Endothelial cell of umbilical vein (primary cell): ENCODE data around the gene AJM1. TPM values are rescaled to one million over a fixed set of nuclear protein-coding genes. Genes with fewer than 3 reads are reported as not detected.

Experiments used
- BruUV-seq: library from RNA; stranded (reverse); fragments of 400-500 nt; replicated peaks from 2 replicates; lab custom pipeline; 2021; lab: Mats Ljungman, UMichigan
- CTCF ChIA-PET: fragments of 300-600, 350-600 bp; sonication (Branson Sonifier 250); formaldehyde crosslinking; loops from one replicate; lab custom pipeline; 2021; ENCODE audit warnings: antibody characterized with exemption, inconsistent platforms; lab: Charles Lee
- POLR2A ChIA-PET: fragments of 300-600, 350-600 bp; sonication (Branson Sonifier 250); formaldehyde crosslinking; loops from one replicate; lab custom pipeline; 2021; ENCODE audit warnings: antibody characterized with exemption, inconsistent platforms; lab: Charles Lee
- DNase-seq: peaks from one replicate; pipeline ENCODE4 v3.0.0-alpha.2; 2011; ENCODE audit warnings: low read depth, low spot score
- FAIRE-seq: peaks from 2 replicates; lab custom pipeline; 2011; peaks lifted over from hg19 to GRCh38; lab: Jason Lieb, UNC
- H2AFZ ChIP-seq: 2 replicates; pipeline ENCODE4 v1.6.0; 2012; ENCODE audit warnings: low read depth, low read length, control low read depth, inconsistent platforms
- H3K27ac ChIP-seq: 2 replicates; pipeline ENCODE4 v1.5.1; 2011; ENCODE audit warnings: low read depth, mild to moderate bottlenecking, control low read depth, low read length, moderate library complexity; ENCODE audit not compliant: insufficient read depth
- H3K27me3 ChIP-seq, 2 experiments: 2 replicates each; pipeline versions ENCODE4 v1.6.0 to v1.6.1; 2011; ENCODE audit warnings: low read length in 2 of 2, mixed read lengths in 1 of 2; ENCODE audit not compliant: control insufficient read depth in 2 of 2, insufficient read depth in 2 of 2
- H3K36me3 ChIP-seq, 2 experiments: 2 replicates in 1 of 2; 3 replicates in 1 of 2; pipeline ENCODE4 v1.5.1; 2011; ENCODE audit warnings: low read length in 2 of 2, mild to moderate bottlenecking in 1 of 2, moderate library complexity in 1 of 2; ENCODE audit not compliant: control insufficient read depth in 2 of 2, insufficient read depth in 2 of 2; ENCODE audit errors: extremely low read depth in 1 of 2
- H3K4me1 ChIP-seq: 3 replicates; pipeline ENCODE4 v1.5.1; 2011; ENCODE audit warnings: mild to moderate bottlenecking, low read length; ENCODE audit not compliant: control insufficient read depth, insufficient read depth; ENCODE audit errors: extremely low read depth
- H3K4me2 ChIP-seq: 2 replicates; pipeline ENCODE4 v1.6.1; 2011; ENCODE audit warnings: low read length, control low read depth, mixed read lengths; ENCODE audit not compliant: insufficient read depth
- H3K4me3 ChIP-seq, 3 experiments: fragments of 200-600 bp in 1 of 3; sonication (generic), shearing (Covaris generic) in 1 of 3; replicated peaks in 1 of 3; 2 replicates each; pipeline ENCODE4 v1.5.1; 2011 to 2016; ENCODE audit warnings: control low read depth in 3 of 3, low read length in 3 of 3, mild to moderate bottlenecking in 2 of 3, inconsistent platforms in 1 of 3, low read depth in 1 of 3, moderate library complexity in 1 of 3; ENCODE audit not compliant: insufficient read depth in 1 of 3
- H3K79me2 ChIP-seq: 2 replicates; pipeline ENCODE4 v1.6.0; 2012; ENCODE audit warnings: low read length, inconsistent platforms; ENCODE audit not compliant: control insufficient read depth, insufficient read depth
- H3K9ac ChIP-seq: replicated peaks from 2 replicates; pipeline ENCODE3; 2011; ENCODE audit warnings: low read length, control low read depth; ENCODE audit not compliant: insufficient read depth; ENCODE audit errors: extremely low read depth
- H3K9me1 ChIP-seq: replicated peaks from 3 replicates; pipeline ENCODE4 v1.6.0; 2011; ENCODE audit warnings: mild to moderate bottlenecking, low read length; ENCODE audit not compliant: control insufficient read depth, insufficient read depth; ENCODE audit errors: extremely low read depth
- H3K9me3 ChIP-seq: replicated peaks from 2 replicates; pipeline ENCODE4 v1.5.1; 2012; ENCODE audit warnings: low read length, inconsistent platforms; ENCODE audit not compliant: control insufficient read depth, insufficient read depth
- H4K20me1 ChIP-seq: replicated peaks from 2 replicates; pipeline ENCODE3; 2011; ENCODE audit warnings: mild to moderate bottlenecking, low read length; ENCODE audit not compliant: control insufficient read depth, insufficient read depth; ENCODE audit errors: extremely low read depth
- EZH2 ChIP-seq: IDR thresholded peaks from 2 replicates; pipeline ENCODE4 v1.6.1; 2012; ENCODE audit warnings: borderline replicate concordance, low read depth, mild to moderate bottlenecking, moderate library complexity, low read length, inconsistent platforms; ENCODE audit not compliant: severe bottlenecking
- FOS ChIP-seq: IDR thresholded peaks from 2 replicates; pipeline ENCODE4 v1.6.1; 2011; ENCODE audit warnings: mild to moderate bottlenecking, low read length, moderate library complexity, borderline replicate concordance; ENCODE audit not compliant: insufficient read depth
- GATA2 ChIP-seq: IDR thresholded peaks from 2 replicates; pipeline ENCODE4 v1.7.0; 2011; ENCODE audit warnings: low read depth, mild to moderate bottlenecking, moderate library complexity, mixed read lengths, low read length; ENCODE audit not compliant: insufficient read length, insufficient read depth
- JUN ChIP-seq: IDR thresholded peaks from 2 replicates; pipeline ENCODE4 v1.6.1; 2011; ENCODE audit warnings: borderline replicate concordance, low read depth; ENCODE audit not compliant: insufficient read length, insufficient read depth
- POLR2A ChIP-seq: IDR thresholded peaks from 2 replicates; pipeline ENCODE4 v1.6.1; 2012; ENCODE audit warnings: low read depth, mild to moderate bottlenecking, control low read depth, low read length
- POLR2AphosphoS5 ChIP-seq: IDR thresholded peaks from 2 replicates; pipeline ENCODE4 v1.6.1; 2012; ENCODE audit warnings: low read depth, mild to moderate bottlenecking, control low read depth, low read length, moderate library complexity; ENCODE audit not compliant: insufficient read depth
- dilution Hi-C: fragments of 300-500 bp; cut with MboI; formaldehyde crosslinking; loops from one replicate; pipeline ENCODE4 v1.15.0; 2019; ENCODE audit warnings: low sequenced_read_pairs; ENCODE audit not compliant: extremely low pct_ligation_motif_present
- intact Hi-C: fragments of 100-400 bp; cut with micrococcal nuclease; formaldehyde crosslinking; loops from one replicate; pipeline ENCODE4 v1.10.0; 2022
- polyA plus RNA-seq, 4 experiments: library from polyadenylated mRNA; depleted of rRNA in 3 of 4; stranded (reverse) in 3 of 4; unstranded in 1 of 4; fragments of >200 nt; gene quantifications; 2 replicates each; pipeline versions ENCODE4 v1.2.1 to v1.2.3, GENCODE V29; 2011 to 2012; ENCODE audit warnings: missing spikeins in 1 of 4
- total RNA-seq: library from RNA; stranded (reverse); gene quantifications from 2 replicates; pipeline ENCODE4 v1.2.3, GENCODE V29; 2021
- TF ChIP-seq, protein P1 (sequence below): IDR thresholded peaks from 2 replicates; pipeline ENCODE4 v1.6.1; 2011; ENCODE audit not compliant: insufficient read depth, insufficient read length

The AJM1 gene
- total and polyA plus RNA-seq, 2 donors (not counting 3 experiments of a cell fraction or from before 2014, with no cell fraction given): 0.30 to 1.3 TPM

DNA sequence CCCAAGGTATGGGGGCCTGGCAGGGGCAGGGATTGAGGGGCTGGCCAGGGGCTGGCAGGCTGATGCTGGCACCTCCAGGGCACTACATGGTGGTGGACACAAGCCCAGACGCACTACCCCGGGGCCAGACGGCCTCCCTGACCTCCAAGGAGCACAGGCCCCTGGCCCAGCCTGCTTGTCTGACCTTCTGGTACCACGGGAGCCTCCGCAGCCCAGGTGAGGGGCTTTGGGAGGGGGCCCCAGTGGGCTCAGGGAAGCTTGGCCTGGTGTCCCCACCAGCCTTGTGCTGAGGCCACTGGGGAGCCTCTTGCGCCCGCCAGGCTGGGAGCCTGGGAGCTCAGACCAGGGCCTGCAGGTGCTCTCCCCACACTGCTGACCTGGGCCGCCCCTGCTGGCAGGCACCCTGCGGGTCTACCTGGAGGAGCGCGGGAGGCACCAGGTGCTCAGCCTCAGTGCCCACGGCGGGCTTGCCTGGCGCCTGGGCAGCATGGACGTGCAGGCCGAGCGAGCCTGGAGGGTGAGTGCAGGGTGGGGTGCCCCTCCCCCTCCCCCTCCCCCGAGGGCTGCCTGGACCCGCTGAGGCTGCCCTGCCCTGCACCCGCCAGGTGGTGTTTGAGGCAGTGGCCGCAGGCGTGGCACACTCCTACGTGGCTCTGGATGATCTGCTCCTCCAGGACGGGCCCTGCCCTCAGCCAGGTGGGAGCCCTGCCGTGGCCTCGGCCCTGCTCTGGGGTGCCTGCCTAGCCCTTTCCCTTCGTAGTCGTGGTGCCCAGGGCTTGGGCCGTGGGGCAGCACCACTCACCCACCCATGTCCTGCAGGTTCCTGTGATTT is 15.5 kb downstream of the AJM1 start:
- Histone ChIP-seq H3K4me3 (no peak overlapping the region), H3K9ac (no peak overlapping the region), H3K4me1 (no peaks in the 10 kb centered on the region), H3K27me3 (no peaks in the 10 kb centered on the region), H3K79me2 (no peaks in the 10 kb centered on the region), H3K4me2 (no peak overlapping the region), H2AFZ (no peak overlapping the region), H4K20me1 (no peaks in the 10 kb centered on the region), H3K9me1 (no peaks in the 10 kb centered on the region), H3K36me3 (peaks cover 0 to 11% of the 10 kb centered on the region in 2 experiments), H3K9me3 (no peaks in the 10 kb centered on the region), H3K27ac (no peak overlapping the region)
- peak; percentile 10 for TF ChIP-seq POLR2AphosphoS5
- TF ChIP-seq, protein P1, sequence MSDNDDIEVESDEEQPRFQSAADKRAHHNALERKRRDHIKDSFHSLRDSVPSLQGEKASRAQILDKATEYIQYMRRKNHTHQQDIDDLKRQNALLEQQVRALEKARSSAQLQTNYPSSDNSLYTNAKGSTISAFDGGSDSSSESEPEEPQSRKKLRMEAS: no peak
- CTCF ChIA-PET: no interaction called here
- no peak for DNase-seq
- BruUV-seq: no TSS peak
- POLR2A ChIA-PET: no interaction called here
- no peak for FAIRE-seq
- dilution Hi-C loops (no loop called here), intact Hi-C loops (no loop called here)

DNA sequence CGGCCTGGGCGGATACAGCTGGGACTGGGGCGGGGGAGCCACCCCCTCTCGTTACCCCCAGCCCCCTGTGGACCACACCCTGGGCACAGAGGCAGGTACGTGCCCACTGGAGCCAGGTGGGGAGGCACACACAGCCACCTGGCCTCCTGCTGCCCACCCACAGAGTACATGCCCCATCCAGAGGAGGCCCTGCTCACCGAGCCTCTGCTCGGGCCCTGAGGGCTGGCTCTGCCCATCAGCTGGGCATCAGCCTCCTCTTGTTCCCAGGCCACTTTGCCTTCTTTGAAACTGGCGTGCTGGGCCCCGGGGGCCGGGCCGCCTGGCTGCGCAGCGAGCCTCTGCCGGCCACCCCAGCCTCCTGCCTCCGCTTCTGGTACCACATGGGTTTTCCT is 16.2 kb downstream of the AJM1 start:
- ChIA-PET POLR2A (no interaction called here), CTCF (no interaction called here)
- FAIRE-seq (no peak), DNase-seq (no peak)
- no peak for TF ChIP-seq POLR2A
- TF ChIP-seq JUN: no peak
- TF ChIP-seq EZH2: no peak
- TF ChIP-seq, protein P1: no peak
- TF ChIP-seq FOS: no peak
- TF ChIP-seq GATA2: no peak
- TF ChIP-seq POLR2AphosphoS5: no peak
- H3K27me3 ChIP-seq: no peaks in the 10 kb centered on the region
- H4K20me1 ChIP-seq: no peaks in the 10 kb centered on the region
- no peaks in the 10 kb centered on the region for H3K4me1 ChIP-seq
- dilution Hi-C loops: no loop called here
- no peak overlapping the region for H3K9ac ChIP-seq
- no peaks in the 10 kb centered on the region for H3K9me1 ChIP-seq
- H3K4me3 ChIP-seq: no peak overlapping the region
- intact Hi-C loops: no loop called here
- no peaks in the 10 kb centered on the region for H3K79me2 ChIP-seq
- no peaks in the 10 kb centered on the region for H3K9me3 ChIP-seq
- BruUV-seq: no TSS peak
- no peak overlapping the region for H3K27ac ChIP-seq
- no peak overlapping the region for H3K4me2 ChIP-seq
- no peak overlapping the region for H2AFZ ChIP-seq
- H3K36me3 ChIP-seq: peaks cover 3 to 18% of the 10 kb centered on the region in 2 experiments
